ENCODE measurements around the gene LAIR2. TPM values are rescaled to one million over a fixed set of nuclear protein-coding genes. Genes with fewer than 3 reads are reported as not detected.

The LAIR2 gene
- total RNA-seq, 2 experiments from 2014 or later, result 1.2 TPM; not detected in 1

DNA sequence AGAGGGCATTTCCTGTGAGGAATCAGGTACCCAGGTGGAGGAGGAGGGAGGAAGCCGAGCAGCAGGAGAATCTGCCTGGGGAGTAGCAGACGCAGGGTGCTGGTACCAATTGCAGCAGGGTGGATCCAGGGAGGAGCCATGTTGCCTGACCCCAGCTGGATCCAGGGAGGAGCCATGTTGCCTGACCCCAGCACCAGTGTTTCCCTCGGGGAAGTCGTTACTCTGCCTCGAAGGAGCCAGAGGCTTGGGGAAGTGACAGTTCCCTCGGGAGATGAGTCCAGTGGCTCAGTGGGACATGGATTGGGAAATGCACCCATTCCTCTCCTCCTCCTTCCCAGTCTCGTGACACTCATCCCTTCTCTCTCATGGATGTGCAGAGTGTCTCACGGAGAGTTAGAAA is 31.5 kb downstream of the LAIR2 start:
- no peak for DNase-seq
- intact Hi-C loops (cut with DNase I, micrococcal nuclease), result no loop called here
- Histone ChIP-seq H3K4me1 (ENCODE audit: insufficient read depth, low read length) (no peaks in the 10 kb centered on the region), H3K27ac (ENCODE audit: low read depth in 1 of 2, low read length in 2 of 2) (no peak overlapping the region), H3K36me3 (ENCODE audit: insufficient read depth, low read length) (no peaks in the 10 kb centered on the region), H3K27me3 (ENCODE audit: control insufficient read depth in 1 of 2, insufficient read depth in 2 of 2, low read length in 2 of 2) (peaks cover 8 to 30% of the 10 kb centered on the region in 2 experiments), H3K4me3 (ENCODE audit: low read length) (no peak overlapping the region), H3K9me3 (ENCODE audit: control insufficient read depth in 1 of 2, insufficient read depth in 1 of 2, low read length in 2 of 2) (no peaks in the 10 kb centered on the region)
- no peak overlapping the region for H3K4me3 Mint-ChIP-seq
- CTCF ChIA-PET, result no interaction called here
- H3K4me1 Mint-ChIP-seq (ENCODE audit: low read depth), result no peaks in the 10 kb centered on the region
- peaks cover 61% of the 10 kb centered on the region for H3K27me3 Mint-ChIP-seq
- H3K9me3 Mint-ChIP-seq, result no peaks in the 10 kb centered on the region
- H3K36me3 Mint-ChIP-seq (ENCODE audit: low read depth), result no peaks in the 10 kb centered on the region
- POLR2A ChIA-PET, result no interaction called here
- TF ChIP-seq, protein P1, sequence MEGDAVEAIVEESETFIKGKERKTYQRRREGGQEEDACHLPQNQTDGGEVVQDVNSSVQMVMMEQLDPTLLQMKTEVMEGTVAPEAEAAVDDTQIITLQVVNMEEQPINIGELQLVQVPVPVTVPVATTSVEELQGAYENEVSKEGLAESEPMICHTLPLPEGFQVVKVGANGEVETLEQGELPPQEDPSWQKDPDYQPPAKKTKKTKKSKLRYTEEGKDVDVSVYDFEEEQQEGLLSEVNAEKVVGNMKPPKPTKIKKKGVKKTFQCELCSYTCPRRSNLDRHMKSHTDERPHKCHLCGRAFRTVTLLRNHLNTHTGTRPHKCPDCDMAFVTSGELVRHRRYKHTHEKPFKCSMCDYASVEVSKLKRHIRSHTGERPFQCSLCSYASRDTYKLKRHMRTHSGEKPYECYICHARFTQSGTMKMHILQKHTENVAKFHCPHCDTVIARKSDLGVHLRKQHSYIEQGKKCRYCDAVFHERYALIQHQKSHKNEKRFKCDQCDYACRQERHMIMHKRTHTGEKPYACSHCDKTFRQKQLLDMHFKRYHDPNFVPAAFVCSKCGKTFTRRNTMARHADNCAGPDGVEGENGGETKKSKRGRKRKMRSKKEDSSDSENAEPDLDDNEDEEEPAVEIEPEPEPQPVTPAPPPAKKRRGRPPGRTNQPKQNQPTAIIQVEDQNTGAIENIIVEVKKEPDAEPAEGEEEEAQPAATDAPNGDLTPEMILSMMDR (IDR thresholded peaks at IDR 0.05), result no peak
- no peak overlapping the region for H3K27ac Mint-ChIP-seq
- no peak for ATAC-seq (ENCODE audit: poor library complexity)

DNA sequence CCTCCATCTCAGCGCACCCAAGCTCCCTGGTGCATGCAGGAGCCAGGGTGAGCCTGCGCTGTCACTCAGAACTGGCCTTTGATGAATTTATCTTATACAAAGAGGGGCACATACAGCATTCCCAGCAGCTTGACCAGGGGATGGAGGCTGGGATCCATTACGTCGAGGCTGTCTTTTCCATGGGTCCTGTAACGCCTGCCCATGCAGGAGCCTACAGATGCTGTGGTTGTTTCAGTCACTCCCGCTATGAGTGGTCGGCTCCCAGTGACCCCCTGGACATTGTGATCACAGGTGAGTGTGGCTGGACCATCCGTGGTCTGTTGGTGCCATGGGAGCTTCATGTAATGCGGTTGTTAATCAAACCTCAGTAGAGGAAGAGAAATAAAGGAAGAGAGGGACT is 33.0 kb downstream of the LAIR2 start:
- DNase-seq (no peak), ATAC-seq (ENCODE audit: poor library complexity) (no peak)
- Histone ChIP-seq H3K4me3 (ENCODE audit: low read length) (no peak overlapping the region), H3K36me3 (ENCODE audit: insufficient read depth, low read length) (no peaks in the 10 kb centered on the region), H3K27me3 (ENCODE audit: control insufficient read depth in 1 of 2, insufficient read depth in 2 of 2, low read length in 2 of 2) (peaks cover 8 to 30% of the 10 kb centered on the region in 2 experiments), H3K4me1 (ENCODE audit: insufficient read depth, low read length) (no peaks in the 10 kb centered on the region), H3K9me3 (ENCODE audit: control insufficient read depth in 1 of 2, insufficient read depth in 1 of 2, low read length in 2 of 2) (no peaks in the 10 kb centered on the region), H3K27ac (ENCODE audit: low read depth in 1 of 2, low read length in 2 of 2) (no peak overlapping the region)
- Mint-ChIP-seq H3K36me3 (ENCODE audit: low read depth) (no peaks in the 10 kb centered on the region), H3K27ac (no peak overlapping the region), H3K4me1 (ENCODE audit: low read depth) (no peaks in the 10 kb centered on the region), H3K4me3 (no peak overlapping the region), H3K27me3 (peaks cover 54% of the 10 kb centered on the region), H3K9me3 (no peaks in the 10 kb centered on the region)
- CTCF ChIA-PET, result no interaction called here
- intact Hi-C loops (cut with DNase I, micrococcal nuclease), result no loop called here
- TF ChIP-seq, protein P1 (IDR thresholded peaks at IDR 0.05), result no peak
- POLR2A ChIA-PET, result no interaction called here

DNA sequence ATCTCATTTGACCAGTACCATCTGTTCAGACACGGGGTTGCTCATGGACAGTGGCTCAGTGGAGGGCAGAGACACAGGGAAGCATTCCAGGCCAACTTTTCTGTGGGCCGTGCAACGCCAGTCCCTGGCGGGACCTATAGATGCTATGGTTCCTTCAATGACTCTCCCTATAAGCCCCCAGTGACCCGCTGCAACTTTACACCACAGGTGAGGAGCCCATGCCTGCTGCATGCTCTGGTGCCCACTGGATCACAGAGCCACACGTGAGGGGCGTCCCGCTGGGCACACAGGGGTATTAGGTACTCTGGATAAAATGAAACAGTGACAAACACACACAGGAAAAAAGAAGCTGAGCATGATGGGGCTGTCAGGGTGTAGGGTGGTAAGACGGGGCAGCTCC is 34.3 kb downstream of the LAIR2 start:
- Mint-ChIP-seq H3K4me1 (ENCODE audit: low read depth) (no peaks in the 10 kb centered on the region), H3K4me3 (no peak overlapping the region), H3K27ac (no peak overlapping the region), H3K9me3 (no peaks in the 10 kb centered on the region), H3K27me3 (peaks cover 53% of the 10 kb centered on the region), H3K36me3 (ENCODE audit: low read depth) (no peaks in the 10 kb centered on the region)
- H3K4me1 ChIP-seq (ENCODE audit: insufficient read depth, low read length), result no peaks in the 10 kb centered on the region
- H3K4me3 ChIP-seq (ENCODE audit: low read length), result no peak overlapping the region
- no peaks in the 10 kb centered on the region for H3K36me3 ChIP-seq (ENCODE audit: insufficient read depth, low read length)
- TF ChIP-seq, protein P1 (IDR thresholded peaks at IDR 0.05), result no peak
- no peak for DNase-seq
- ATAC-seq (ENCODE audit: poor library complexity), result no peak
- intact Hi-C loops (cut with DNase I, micrococcal nuclease), result no loop called here
- ChIA-PET POLR2A (no interaction called here), CTCF (no interaction called here)
- H3K27ac ChIP-seq (ENCODE audit: low read depth in 1 of 2, low read length in 2 of 2), result no peak overlapping the region
- H3K27me3 ChIP-seq (ENCODE audit: control insufficient read depth in 1 of 2, insufficient read depth in 2 of 2, low read length in 2 of 2), result peaks cover 8 to 30% of the 10 kb centered on the region in 2 experiments
- no peaks in the 10 kb centered on the region for H3K9me3 ChIP-seq (ENCODE audit: control insufficient read depth in 1 of 2, insufficient read depth in 1 of 2, low read length in 2 of 2)
